BE2C (cell line): ENCODE measurements around the gene MBTD1. TPM values are rescaled to one million over a fixed set of nuclear protein-coding genes. Genes with fewer than 3 reads are reported as not detected.
"Not testable (repeated sequence)": the region's sequence is repeated elsewhere in the genome, so short reads cannot be mapped to it uniquely, and the experiment has no call there.

ENCODE experiments used
- DNase-seq: peaks from one replicate; pipeline ENCODE4 v3.0.0-alpha.2; 2020
- H3K27me3 ChIP-seq: fragments of 250-450 bp; sonication (Bioruptor Pico); 2 replicates; pipeline ENCODE4 v1.5.1; 2020; ENCODE audit warnings: mild to moderate bottlenecking
- H3K36me3 ChIP-seq: fragments of 250-450 bp; sonication (Bioruptor Pico); 2 replicates; pipeline ENCODE4 v1.5.1; 2020; ENCODE audit warnings: mild to moderate bottlenecking
- H3K4me1 ChIP-seq: fragments of 250-450 bp; sonication (Bioruptor Pico); 2 replicates; pipeline ENCODE4 v1.5.1; 2020
- H3K4me3 ChIP-seq: 2 replicates; pipeline ENCODE4 v1.5.1; 2011; ENCODE audit warnings: low read depth, low read length
- H3K9me3 ChIP-seq: fragments of 250-450 bp; sonication (Bioruptor Pico); 2 replicates; pipeline ENCODE4 v1.5.1; 2020
- polyA plus RNA-seq: library from polyadenylated mRNA; unstranded; fragments of >200 nt; gene quantifications from one replicate; pipeline ENCODE4 v1.2.1, GENCODE V29; 2012; ENCODE audit warnings: low read depth, missing spikeins; ENCODE audit not compliant: insufficient read length, insufficient read depth
- TF ChIP-seq, protein P1 (sequence below): IDR thresholded peaks from 2 replicates; pipeline ENCODE4 v1.5.1; 2012; ENCODE audit warnings: mild to moderate bottlenecking, low read depth, low read length

Gene MBTD1
- polyA plus RNA-seq: 11.8 TPM

DNA sequence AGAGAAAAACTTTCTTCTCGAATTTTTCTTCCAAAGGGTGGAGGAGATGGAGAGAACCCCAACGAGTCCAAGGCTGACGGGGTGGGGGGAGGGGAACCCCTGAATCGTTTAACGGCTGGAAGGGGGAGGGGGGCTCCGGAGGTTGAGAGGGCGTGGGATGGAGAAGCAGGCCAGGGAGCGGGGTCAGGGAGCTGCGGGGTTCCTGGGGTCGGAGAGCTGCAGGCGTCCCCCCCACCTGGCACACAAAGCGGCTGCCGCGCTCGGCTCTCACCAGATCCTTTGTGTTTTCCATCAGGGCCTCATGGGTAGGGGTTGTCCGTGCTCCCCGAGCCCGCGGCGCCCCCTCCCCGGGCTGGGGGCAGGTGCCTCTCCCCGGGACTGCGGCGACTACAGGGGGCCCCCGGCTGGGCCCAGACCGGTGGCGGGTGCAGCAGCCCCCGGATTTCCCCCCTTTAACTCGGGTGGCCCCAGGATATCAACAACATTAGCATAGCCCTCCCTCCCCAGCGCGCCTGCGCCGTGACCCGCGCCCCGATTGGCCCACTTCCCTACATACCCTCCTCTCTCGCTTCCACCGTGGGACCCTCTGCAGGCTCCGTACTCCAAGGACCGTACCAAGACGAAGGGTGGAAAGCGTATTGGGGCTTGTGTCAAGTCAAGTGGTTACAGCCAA is at the start of gene MBTD1:
Gene MBTD1, minus strand, starts transcription at position 486 of the 673 bp plus-strand sequence. CDS start 34,888 bp downstream, outside the sequence.
- no peaks in the 10 kb centered on the region for H3K4me1 ChIP-seq
- H3K4me3 ChIP-seq: peak within 1 kb of the TSS; percentile 94
- H3K27me3 ChIP-seq: no peaks in the 10 kb centered on the region
- TF ChIP-seq, protein P1, sequence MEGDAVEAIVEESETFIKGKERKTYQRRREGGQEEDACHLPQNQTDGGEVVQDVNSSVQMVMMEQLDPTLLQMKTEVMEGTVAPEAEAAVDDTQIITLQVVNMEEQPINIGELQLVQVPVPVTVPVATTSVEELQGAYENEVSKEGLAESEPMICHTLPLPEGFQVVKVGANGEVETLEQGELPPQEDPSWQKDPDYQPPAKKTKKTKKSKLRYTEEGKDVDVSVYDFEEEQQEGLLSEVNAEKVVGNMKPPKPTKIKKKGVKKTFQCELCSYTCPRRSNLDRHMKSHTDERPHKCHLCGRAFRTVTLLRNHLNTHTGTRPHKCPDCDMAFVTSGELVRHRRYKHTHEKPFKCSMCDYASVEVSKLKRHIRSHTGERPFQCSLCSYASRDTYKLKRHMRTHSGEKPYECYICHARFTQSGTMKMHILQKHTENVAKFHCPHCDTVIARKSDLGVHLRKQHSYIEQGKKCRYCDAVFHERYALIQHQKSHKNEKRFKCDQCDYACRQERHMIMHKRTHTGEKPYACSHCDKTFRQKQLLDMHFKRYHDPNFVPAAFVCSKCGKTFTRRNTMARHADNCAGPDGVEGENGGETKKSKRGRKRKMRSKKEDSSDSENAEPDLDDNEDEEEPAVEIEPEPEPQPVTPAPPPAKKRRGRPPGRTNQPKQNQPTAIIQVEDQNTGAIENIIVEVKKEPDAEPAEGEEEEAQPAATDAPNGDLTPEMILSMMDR: no peak
- H3K36me3 ChIP-seq: peaks cover 19% of the 10 kb centered on the region
- H3K9me3 ChIP-seq: no peaks in the 10 kb centered on the region
- DNase-seq: peak; percentile 98

DNA sequence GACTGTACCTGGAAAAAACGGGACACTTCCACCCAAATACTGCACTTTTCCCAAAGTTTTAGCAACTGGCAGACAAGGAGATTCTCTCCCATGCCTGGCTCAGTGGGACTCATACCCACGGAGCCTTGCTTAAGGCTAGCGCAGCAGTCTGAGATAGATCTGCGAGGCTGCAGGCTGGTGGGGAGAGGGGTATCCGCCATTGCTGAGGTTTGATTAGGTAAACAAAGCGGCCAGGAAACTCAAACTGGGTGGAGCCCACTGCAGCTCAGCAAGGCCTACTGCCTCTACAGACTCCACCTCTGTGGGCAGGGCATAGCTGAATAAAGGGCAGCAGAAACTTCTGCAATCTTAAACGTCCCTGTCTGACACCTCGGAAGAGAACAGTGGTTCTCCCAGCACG is 45.3 kb upstream of the MBTD1 start:
- no peaks in the 10 kb centered on the region for H3K27me3 ChIP-seq
- H3K4me1 ChIP-seq: no peaks in the 10 kb centered on the region
- no peak for DNase-seq
- TF ChIP-seq, protein P1: no peak
- H3K4me3 ChIP-seq: no peak overlapping the region
- H3K36me3 ChIP-seq: no peaks in the 10 kb centered on the region
- H3K9me3 ChIP-seq: no peaks in the 10 kb centered on the region

DNA sequence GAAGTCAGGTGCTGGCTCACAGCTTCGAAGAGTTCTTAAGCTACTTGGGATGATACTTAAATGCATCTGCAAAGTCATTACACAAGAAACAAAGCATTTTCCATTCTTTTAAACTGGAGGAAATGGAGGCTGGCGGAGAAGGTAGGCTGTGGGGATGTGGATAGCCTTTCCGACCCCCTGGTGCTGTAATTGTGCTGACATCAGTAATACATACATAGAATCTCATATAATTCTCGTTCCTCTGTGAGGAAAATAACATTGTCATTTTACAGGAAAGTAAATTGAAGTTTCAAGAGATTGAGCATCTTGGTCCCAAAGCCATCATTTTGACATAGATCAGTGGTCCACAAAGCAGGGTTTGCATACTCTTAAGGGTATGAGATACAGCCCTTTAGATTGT is 40.0 kb upstream of the MBTD1 start:
- no peak for DNase-seq
- H3K36me3 ChIP-seq: peaks cover 15% of the 10 kb centered on the region
- no peaks in the 10 kb centered on the region for H3K4me1 ChIP-seq
- no peaks in the 10 kb centered on the region for H3K27me3 ChIP-seq
- no peaks in the 10 kb centered on the region for H3K9me3 ChIP-seq
- TF ChIP-seq, protein P1: no peak
- H3K4me3 ChIP-seq: no peak overlapping the region

DNA sequence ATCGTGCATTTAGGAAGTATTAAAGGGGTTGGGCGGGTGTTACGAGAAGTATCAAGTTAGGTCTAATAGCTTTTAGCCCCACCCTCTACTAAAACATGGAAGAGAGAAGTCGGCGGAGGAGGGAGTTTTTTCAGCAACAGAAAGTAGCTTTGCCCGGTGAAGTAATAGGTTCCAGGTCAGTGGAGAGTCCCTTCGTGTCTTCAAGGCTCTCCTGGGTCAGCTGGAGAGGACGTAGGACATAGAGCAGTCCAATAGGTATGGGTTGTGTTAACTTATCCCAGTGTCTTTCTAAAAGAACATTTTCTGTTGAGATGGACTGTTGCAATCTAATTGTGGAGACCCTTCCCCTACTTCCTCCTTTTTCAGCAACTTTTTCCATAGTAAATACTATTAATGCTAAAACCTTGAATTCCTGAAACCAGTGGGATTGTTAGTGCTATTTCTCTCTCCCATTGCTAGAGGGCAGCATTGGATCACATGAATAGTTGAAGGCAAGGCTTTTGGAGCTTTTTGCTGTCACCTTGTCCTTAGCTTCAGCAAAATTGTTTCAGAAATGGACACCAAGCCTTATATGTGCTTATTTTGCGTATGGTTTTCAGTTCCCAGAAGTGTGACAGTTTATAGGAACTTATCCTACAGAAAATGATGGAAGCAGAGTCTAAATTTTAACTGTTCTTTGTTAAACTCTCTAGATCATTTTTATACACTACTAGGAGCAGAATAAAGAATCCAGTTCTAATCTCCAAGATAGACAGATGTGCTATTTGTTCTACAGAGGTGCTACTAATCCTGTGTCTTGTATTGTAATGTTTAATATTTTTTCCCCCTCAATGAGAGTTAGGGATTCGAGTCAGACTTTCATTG is 38.9 kb upstream of the MBTD1 start:
- Histone ChIP-seq H3K36me3 (peaks cover 21% of the 10 kb centered on the region), H3K4me3 (no peak overlapping the region), H3K4me1 (no peaks in the 10 kb centered on the region), H3K9me3 (no peaks in the 10 kb centered on the region), H3K27me3 (no peaks in the 10 kb centered on the region)
- TF ChIP-seq, protein P1: peak; percentile 94
- DNase-seq: peak; percentile 19

- not testable (repeated sequence) for H3K27me3 ChIP-seq, H3K4me1 ChIP-seq, H3K9me3 ChIP-seq, DNase-seq, H3K4me3 ChIP-seq
- peaks cover 48% of the 10 kb centered on the region for H3K36me3 ChIP-seq
Observed at GRCh38 chr17:51294338-51294737, 34.5 kb upstream of the MBTD1 start.

DNA sequence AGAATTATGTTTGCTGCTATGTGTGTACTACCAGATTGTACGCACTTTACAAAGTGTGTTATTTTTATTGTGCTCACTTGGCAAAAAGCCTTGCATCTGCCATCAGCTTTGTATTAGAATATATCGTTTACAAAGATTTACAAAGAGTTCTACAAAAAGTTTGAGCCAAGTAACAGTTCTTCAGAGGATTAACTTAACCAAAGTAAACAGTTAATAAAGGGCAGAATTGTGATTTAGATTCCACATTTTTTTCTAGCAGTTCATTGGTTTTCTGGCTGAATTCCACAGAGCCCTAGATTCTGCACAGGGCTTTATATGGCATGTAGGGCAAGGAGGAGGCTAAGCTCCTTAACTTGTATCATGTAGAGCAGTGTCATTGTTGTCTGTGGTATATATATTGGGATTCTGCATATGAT is 29.9 kb upstream of the MBTD1 start:
- Histone ChIP-seq H3K9me3 (no peaks in the 10 kb centered on the region), H3K4me3 (no peak overlapping the region), H3K36me3 (peaks cover 74% of the 10 kb centered on the region), H3K27me3 (no peaks in the 10 kb centered on the region), H3K4me1 (no peaks in the 10 kb centered on the region)
- TF ChIP-seq, protein P1: no peak
- no peak for DNase-seq
